Left hindlimb (tissue), 1 donor: ENCODE results near the gene CLCF1.

Experiments used
- DNase-seq: peaks from one replicate; pipeline ENCODE4 v3.0.0-alpha.2; 2018

Gene CLCF1

GRCh38 chr11:67355794-67356386 lies 17.5 kb downstream of the CLCF1 start:
- no peak for DNase-seq

GRCh38 chr11:67355023-67355793 lies 18.2 kb downstream of the CLCF1 start:
- no peak for DNase-seq

- DNase-seq, result no peak
Measured at GRCh38 chr11:67354075-67355022, 19.0 kb downstream of the CLCF1 start.

- DNase-seq, result peak; percentile 98
Measured at GRCh38 chr11:67353317-67354074, 19.9 kb downstream of the CLCF1 start, which contains the start of gene POLD4. TSS of gene POLD4 (minus strand) at chr11:67353546. CDS start at chr11:67353399, 147 bp downstream.

GRCh38 chr11:67352546-67353316 lies 20.7 kb downstream of the CLCF1 start:
- no peak for DNase-seq

GRCh38 chr11:67351275-67352005 lies 22.0 kb downstream of the CLCF1 start:
- DNase-seq, result no peak

GRCh38 chr11:67349928-67350465 lies 23.4 kb downstream of the CLCF1 start:
- no peak for DNase-seq

GRCh38 chr11:67349457-67349856 lies 23.9 kb downstream of the CLCF1 start:
- DNase-seq, result no peak

- DNase-seq, result no peak
Measured at GRCh38 chr11:67349036-67349435, 24.4 kb downstream of the CLCF1 start.

GRCh38 chr11:67347964-67348749 lies 25.2 kb downstream of the CLCF1 start:
- no peak for DNase-seq

GRCh38 chr11:67345920-67346819 lies 27.2 kb downstream of the CLCF1 start:
- no peak for DNase-seq

GRCh38 chr11:67345247-67345919 lies 28.0 kb downstream of the CLCF1 start:
- no peak for DNase-seq

- DNase-seq, result no peak
Measured at GRCh38 chr11:67344264-67344663, 29.1 kb downstream of the CLCF1 start.

GRCh38 chr11:67337257-67337656 lies 36.1 kb downstream of the CLCF1 start:
- no peak for DNase-seq

GRCh38 chr11:67332081-67332691 lies 41.2 kb downstream of the CLCF1 start:
- DNase-seq, result no peak

- no peak for DNase-seq
Measured at GRCh38 chr11:67323526-67323925, 49.9 kb downstream of the CLCF1 start.

GRCh38 chr11:67322049-67322448 lies 51.3 kb downstream of the CLCF1 start:
- DNase-seq, result no peak
